ENCODE measurements around the gene ADAM12. TPM values are rescaled to one million over a fixed set of nuclear protein-coding genes. Genes with fewer than 3 reads are reported as not detected.

The ADAM12 gene
- total and polyA plus RNA-seq, 2 donors from 2014 or later: 0.26 to 3.3 TPM

DNA sequence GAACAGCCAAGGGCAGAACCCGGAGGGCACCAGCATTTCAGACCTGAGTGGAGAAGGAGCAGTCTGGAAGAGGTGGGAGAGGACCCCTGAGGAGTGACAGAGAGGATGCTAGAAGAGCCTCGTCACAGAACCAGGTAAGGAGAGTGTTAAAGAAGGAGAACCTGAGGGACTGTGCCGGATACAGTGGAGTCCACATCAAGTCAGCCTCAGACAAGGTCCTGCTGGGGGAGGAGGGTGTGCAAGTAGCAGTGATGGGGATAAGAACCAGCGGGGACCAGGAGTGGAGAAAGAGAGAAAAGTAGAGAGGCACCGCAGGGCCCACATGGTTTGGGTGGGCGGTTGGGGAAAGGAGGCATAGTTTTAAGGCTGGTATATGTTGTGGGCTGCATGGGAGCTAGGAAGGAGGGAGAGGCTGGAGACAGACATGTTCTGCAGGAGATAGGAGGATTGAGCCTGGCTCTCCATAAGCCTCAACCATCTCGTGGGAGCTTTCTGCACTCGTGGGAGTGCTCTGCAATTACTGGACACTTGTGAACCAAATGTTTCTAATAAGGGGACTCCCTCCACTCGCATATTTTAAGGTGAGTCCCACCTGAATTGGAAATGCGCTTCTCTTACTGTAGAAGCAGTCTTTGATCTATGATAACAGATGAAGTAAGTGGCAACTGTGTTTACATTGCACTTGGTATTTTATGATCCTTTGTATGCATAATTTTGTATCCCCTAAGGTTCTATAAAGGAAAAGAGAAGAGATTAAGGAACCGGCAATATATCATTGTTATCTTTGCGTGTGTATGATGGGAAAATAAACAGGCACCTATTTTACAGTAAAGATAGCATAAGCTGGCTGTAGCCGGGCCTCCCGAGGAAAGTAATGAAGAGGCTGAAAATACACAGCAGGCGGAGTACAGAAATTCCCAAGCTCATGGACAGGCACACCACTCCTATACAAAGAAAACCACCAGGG is 154.8 kb downstream of the ADAM12 start:
- FAIRE-seq (no peak), DNase-seq (no peak)
- intact Hi-C loops (cut with DNase I): no loop called here
- Histone ChIP-seq H3K27ac (ENCODE audit: low read depth in 2 of 2, low read length in 2 of 2) (no peak overlapping the region), H3K9me3 (ENCODE audit: control insufficient read depth in 2 of 3, insufficient read depth in 1 of 3, low read length in 3 of 3) (no peaks in the 10 kb centered on the region), H3K27me3 (ENCODE audit: control insufficient read depth, insufficient read depth, low read length) (no peaks in the 10 kb centered on the region), H3K36me3 (ENCODE audit: control insufficient read depth in 2 of 3, insufficient read depth in 3 of 3, low read length in 3 of 3) (no peaks in the 10 kb centered on the region), H3K4me1 (ENCODE audit: control insufficient read depth in 2 of 3, insufficient read depth in 2 of 3, low read depth in 1 of 3, low read length in 3 of 3) (no peaks in the 10 kb centered on the region), H3K9ac (ENCODE audit: low read length in 3 of 3) (no peak overlapping the region), H3K4me3 (ENCODE audit: low read length in 3 of 3) (no peak overlapping the region)
- TF ChIP-seq, protein P1, sequence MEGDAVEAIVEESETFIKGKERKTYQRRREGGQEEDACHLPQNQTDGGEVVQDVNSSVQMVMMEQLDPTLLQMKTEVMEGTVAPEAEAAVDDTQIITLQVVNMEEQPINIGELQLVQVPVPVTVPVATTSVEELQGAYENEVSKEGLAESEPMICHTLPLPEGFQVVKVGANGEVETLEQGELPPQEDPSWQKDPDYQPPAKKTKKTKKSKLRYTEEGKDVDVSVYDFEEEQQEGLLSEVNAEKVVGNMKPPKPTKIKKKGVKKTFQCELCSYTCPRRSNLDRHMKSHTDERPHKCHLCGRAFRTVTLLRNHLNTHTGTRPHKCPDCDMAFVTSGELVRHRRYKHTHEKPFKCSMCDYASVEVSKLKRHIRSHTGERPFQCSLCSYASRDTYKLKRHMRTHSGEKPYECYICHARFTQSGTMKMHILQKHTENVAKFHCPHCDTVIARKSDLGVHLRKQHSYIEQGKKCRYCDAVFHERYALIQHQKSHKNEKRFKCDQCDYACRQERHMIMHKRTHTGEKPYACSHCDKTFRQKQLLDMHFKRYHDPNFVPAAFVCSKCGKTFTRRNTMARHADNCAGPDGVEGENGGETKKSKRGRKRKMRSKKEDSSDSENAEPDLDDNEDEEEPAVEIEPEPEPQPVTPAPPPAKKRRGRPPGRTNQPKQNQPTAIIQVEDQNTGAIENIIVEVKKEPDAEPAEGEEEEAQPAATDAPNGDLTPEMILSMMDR (IDR thresholded peaks at IDR 0.05; ENCODE audit: borderline replicate concordance, extremely low read depth, insufficient read depth): no peak

DNA sequence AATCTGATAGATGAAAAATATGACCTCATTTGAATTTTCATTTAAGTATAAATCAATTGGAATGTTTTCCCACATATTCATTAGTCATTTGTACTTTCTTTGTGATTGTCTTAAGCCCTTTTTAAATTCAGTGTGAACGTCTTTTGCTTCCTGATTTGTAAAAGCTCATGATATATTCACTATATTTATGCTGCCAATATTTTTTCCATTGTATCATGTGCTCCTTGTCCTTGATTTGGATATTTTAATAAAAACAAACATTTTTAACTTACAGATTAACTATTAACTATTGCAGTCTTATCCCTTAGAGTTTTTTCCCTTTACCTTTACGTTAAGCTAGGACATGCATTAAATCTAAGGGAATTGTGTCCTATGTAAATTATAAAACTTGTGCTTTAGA is 157.7 kb downstream of the ADAM12 start:
- H3K4me3 ChIP-seq (ENCODE audit: low read length in 3 of 3): no peak overlapping the region
- DNase-seq (no peak), FAIRE-seq (no peak)
- peaks cover 0 to 2% (median 1%) of the 10 kb centered on the region in 3 donors for H3K4me1 ChIP-seq (ENCODE audit: control insufficient read depth in 2 of 3, insufficient read depth in 2 of 3, low read depth in 1 of 3, low read length in 3 of 3)
- H3K27ac ChIP-seq (ENCODE audit: low read depth in 2 of 2, low read length in 2 of 2): no peak overlapping the region
- TF ChIP-seq, protein P1 (IDR thresholded peaks at IDR 0.05; ENCODE audit: borderline replicate concordance, extremely low read depth, insufficient read depth): no peak
- H3K27me3 ChIP-seq (ENCODE audit: control insufficient read depth, insufficient read depth, low read length): no peaks in the 10 kb centered on the region
- no peak overlapping the region for H3K9ac ChIP-seq (ENCODE audit: low read length in 3 of 3)
- H3K9me3 ChIP-seq (ENCODE audit: control insufficient read depth in 2 of 3, insufficient read depth in 1 of 3, low read length in 3 of 3): no peaks in the 10 kb centered on the region
- intact Hi-C loops (cut with DNase I): no loop called here
- H3K36me3 ChIP-seq (ENCODE audit: control insufficient read depth in 2 of 3, insufficient read depth in 3 of 3, low read length in 3 of 3): no peaks in the 10 kb centered on the region

DNA sequence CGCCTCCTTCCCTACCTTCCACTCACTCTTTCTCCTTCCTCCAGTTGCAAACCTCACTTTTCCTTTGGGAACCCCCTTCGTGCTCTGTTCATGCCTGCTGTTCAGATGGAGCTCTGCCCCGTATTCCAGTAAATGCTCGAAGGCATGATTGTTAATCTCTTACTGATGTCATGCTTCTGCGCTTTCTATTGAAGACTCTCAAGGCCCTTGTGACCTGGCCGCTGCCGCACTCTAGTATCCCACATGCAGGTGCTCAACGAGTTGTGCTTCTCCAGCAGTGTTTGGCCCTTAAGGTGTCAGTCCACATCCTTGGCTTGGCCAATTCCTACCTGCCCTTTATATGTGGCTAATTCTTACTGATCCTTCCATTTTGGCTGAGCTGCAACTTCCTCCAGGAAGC is 158.6 kb downstream of the ADAM12 start:
- TF ChIP-seq, protein P1 (IDR thresholded peaks at IDR 0.05; ENCODE audit: borderline replicate concordance, extremely low read depth, insufficient read depth): no peak
- Histone ChIP-seq H3K36me3 (ENCODE audit: control insufficient read depth in 2 of 3, insufficient read depth in 3 of 3, low read length in 3 of 3) (no peaks in the 10 kb centered on the region), H3K27ac (ENCODE audit: low read depth in 2 of 2, low read length in 2 of 2) (no peak overlapping the region), H3K4me3 (ENCODE audit: low read length in 3 of 3) (no peak overlapping the region), H3K27me3 (ENCODE audit: control insufficient read depth, insufficient read depth, low read length) (no peaks in the 10 kb centered on the region), H3K9me3 (ENCODE audit: control insufficient read depth in 2 of 3, insufficient read depth in 1 of 3, low read length in 3 of 3) (no peaks in the 10 kb centered on the region), H3K9ac (ENCODE audit: low read length in 3 of 3) (no peak overlapping the region), H3K4me1 (ENCODE audit: control insufficient read depth in 2 of 3, insufficient read depth in 2 of 3, low read depth in 1 of 3, low read length in 3 of 3) (peaks cover 0 to 5% (median 3%) of the 10 kb centered on the region in 3 donors)
- no peak for DNase-seq
- intact Hi-C loops (cut with DNase I): no loop called here
- no peak for FAIRE-seq
